ENCODE results near the gene SLC9A4. TPM values are rescaled to one million over a fixed set of nuclear protein-coding genes. Genes with fewer than 3 reads are reported as not detected.

SLC9A4 gene
- total and polyA plus RNA-seq, 2 donors (not counting 1 experiment from before 2014, with no cell fraction given), result not detected

DNA sequence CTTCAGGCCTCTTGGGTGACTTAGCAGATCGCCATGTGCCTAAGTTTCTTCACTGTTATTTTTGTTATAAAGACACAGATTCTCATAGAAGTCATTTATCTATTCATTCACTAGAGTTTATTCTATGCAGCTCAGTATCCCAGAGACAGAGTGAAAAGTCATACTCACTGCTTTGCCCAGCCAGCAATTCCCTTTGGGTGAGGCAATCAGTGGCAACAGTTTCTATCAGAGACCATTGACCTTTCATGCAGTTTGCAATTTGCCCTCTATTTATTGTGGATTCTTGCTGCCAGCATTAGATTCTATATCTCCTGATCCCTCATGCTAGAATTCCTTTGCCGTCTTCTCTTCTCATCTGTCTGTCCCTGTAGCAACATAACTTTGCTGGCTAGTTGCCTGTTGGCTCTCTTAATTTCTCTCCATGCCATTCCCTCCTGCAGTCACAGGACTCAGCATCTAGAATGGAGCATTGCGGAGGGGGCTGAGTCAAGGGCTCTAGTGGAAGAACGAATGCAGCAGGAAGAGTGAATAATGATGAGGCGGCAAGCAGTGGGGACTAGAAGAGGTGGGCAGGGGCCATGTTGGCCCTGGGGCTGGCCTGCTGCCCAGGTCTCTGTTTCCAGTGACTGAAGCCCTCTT, 12.2 kb downstream of the SLC9A4 start:
- H3K27me3 ChIP-seq (ENCODE audit: control insufficient read depth, insufficient read depth, low read length), result no peaks in the 10 kb centered on the region
- H3K79me2 ChIP-seq (ENCODE audit: control insufficient read depth, insufficient read depth, low read length), result no peaks in the 10 kb centered on the region
- peak; percentile 13 to 45 for DNase-seq (ENCODE audit: low read depth in 2 of 2)
- H3K36me3 ChIP-seq (ENCODE audit: control insufficient read depth, insufficient read depth, low read length), result no peaks in the 10 kb centered on the region
- H3K4me3 ChIP-seq (replicated peaks in 1 of 4; ENCODE audit: control extremely low read depth in 1 of 4, insufficient read depth in 1 of 4, low read depth in 3 of 4, low read length in 4 of 4), result no peak overlapping the region
- no peak overlapping the region for H3K9ac ChIP-seq (ENCODE audit: insufficient read depth, low read length)
- no peak overlapping the region for H3K4me2 ChIP-seq (ENCODE audit: extremely low read depth, insufficient read depth, low read length)
- H2AFZ ChIP-seq (ENCODE audit: low read length), result no peak overlapping the region
- H3K4me1 ChIP-seq (ENCODE audit: control insufficient read depth, extremely low read depth, insufficient read depth, low read length), result no peaks in the 10 kb centered on the region
- no peaks in the 10 kb centered on the region for H3K9me3 ChIP-seq (ENCODE audit: control insufficient read depth, insufficient read depth, low read depth, low read length)
- H3K27ac ChIP-seq (ENCODE audit: insufficient read depth, low read length), result no peak overlapping the region
- TF ChIP-seq, protein P1, sequence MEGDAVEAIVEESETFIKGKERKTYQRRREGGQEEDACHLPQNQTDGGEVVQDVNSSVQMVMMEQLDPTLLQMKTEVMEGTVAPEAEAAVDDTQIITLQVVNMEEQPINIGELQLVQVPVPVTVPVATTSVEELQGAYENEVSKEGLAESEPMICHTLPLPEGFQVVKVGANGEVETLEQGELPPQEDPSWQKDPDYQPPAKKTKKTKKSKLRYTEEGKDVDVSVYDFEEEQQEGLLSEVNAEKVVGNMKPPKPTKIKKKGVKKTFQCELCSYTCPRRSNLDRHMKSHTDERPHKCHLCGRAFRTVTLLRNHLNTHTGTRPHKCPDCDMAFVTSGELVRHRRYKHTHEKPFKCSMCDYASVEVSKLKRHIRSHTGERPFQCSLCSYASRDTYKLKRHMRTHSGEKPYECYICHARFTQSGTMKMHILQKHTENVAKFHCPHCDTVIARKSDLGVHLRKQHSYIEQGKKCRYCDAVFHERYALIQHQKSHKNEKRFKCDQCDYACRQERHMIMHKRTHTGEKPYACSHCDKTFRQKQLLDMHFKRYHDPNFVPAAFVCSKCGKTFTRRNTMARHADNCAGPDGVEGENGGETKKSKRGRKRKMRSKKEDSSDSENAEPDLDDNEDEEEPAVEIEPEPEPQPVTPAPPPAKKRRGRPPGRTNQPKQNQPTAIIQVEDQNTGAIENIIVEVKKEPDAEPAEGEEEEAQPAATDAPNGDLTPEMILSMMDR (conservative IDR thresholded peaks at IDR 0.05 in 1 of 2, IDR thresholded peaks at IDR 0.05 in 1 of 2; ENCODE audit: low read depth in 1 of 2, low read length in 2 of 2), result no peak
- no peak for TF ChIP-seq EZH2 (IDR thresholded peaks at IDR 0.05; ENCODE audit: low read length, missing control alignments)
- H4K20me1 ChIP-seq (ENCODE audit: control insufficient read depth, extremely low read depth, insufficient read depth, low read length), result no peaks in the 10 kb centered on the region

GRCh38 chr2:102486941-102487702, 14.1 kb downstream of the SLC9A4 start:
- H3K4me2 ChIP-seq (ENCODE audit: extremely low read depth, insufficient read depth, low read length), result no peak overlapping the region

More at GRCh38 chr2:102486941-102487702, 14.1 kb downstream of the SLC9A4 start:
- peak in 1 of 2 donors; percentile 7 for DNase-seq (ENCODE audit: low read depth in 2 of 2)
- no peak overlapping the region for H2AFZ ChIP-seq (ENCODE audit: low read length)
- no peak overlapping the region for H3K27ac ChIP-seq (ENCODE audit: insufficient read depth, low read length)
- H3K79me2 ChIP-seq (ENCODE audit: control insufficient read depth, insufficient read depth, low read length), result no peaks in the 10 kb centered on the region
- no peaks in the 10 kb centered on the region for H4K20me1 ChIP-seq (ENCODE audit: control insufficient read depth, extremely low read depth, insufficient read depth, low read length)
- H3K9ac ChIP-seq (ENCODE audit: insufficient read depth, low read length), result no peak overlapping the region
- TF ChIP-seq EZH2 (IDR thresholded peaks at IDR 0.05; ENCODE audit: low read length, missing control alignments), result no peak
- TF ChIP-seq, protein P1 (conservative IDR thresholded peaks at IDR 0.05 in 1 of 2, IDR thresholded peaks at IDR 0.05 in 1 of 2; ENCODE audit: low read depth in 1 of 2, low read length in 2 of 2), result no peak
- H3K9me3 ChIP-seq (ENCODE audit: control insufficient read depth, insufficient read depth, low read depth, low read length), result no peaks in the 10 kb centered on the region
- no peaks in the 10 kb centered on the region for H3K36me3 ChIP-seq (ENCODE audit: control insufficient read depth, insufficient read depth, low read length)
- H3K4me3 ChIP-seq (replicated peaks in 1 of 4; ENCODE audit: control extremely low read depth in 1 of 4, insufficient read depth in 1 of 4, low read depth in 3 of 4, low read length in 4 of 4), result no peak overlapping the region
- no peaks in the 10 kb centered on the region for H3K27me3 ChIP-seq (ENCODE audit: control insufficient read depth, insufficient read depth, low read length)
- H3K4me1 ChIP-seq (ENCODE audit: control insufficient read depth, extremely low read depth, insufficient read depth, low read length), result no peaks in the 10 kb centered on the region

All from fibroblast of lung (primary cell).